ENCODE data around the gene CCDC188.

CCDC188 gene

GRCh38 chr22:20135265-20135664 lies 15.6 kb downstream of the CCDC188 start:
- DNase-seq (ENCODE audit: low read depth, low spot score), result no peak

GRCh38 chr22:20133930-20134549 lies 16.8 kb downstream of the CCDC188 start:
- DNase-seq (ENCODE audit: low read depth, low spot score), result no peak

GRCh38 chr22:20132686-20133246 lies 18.1 kb downstream of the CCDC188 start:
- DNase-seq (ENCODE audit: low read depth, low spot score), result no peak

- DNase-seq (ENCODE audit: low read depth, low spot score), result no peak
These were observed 18.8 kb downstream of the CCDC188 start for GRCh38 chr22:20131859-20132685.

- DNase-seq (ENCODE audit: low read depth, low spot score), result no peak
These were observed 19.3 kb downstream of the CCDC188 start, which contains the start of gene ZDHHC8 for GRCh38 chr22:20131597-20131858. Gene ZDHHC8, plus strand, starts transcription at chr22:20131804. Its CDS starts 144 bp downstream, at chr22:20131948.

- DNase-seq (ENCODE audit: low read depth, low spot score), result peak; percentile 56
These were observed 19.9 kb downstream of the CCDC188 start for GRCh38 chr22:20130731-20131596.

GRCh38 chr22:20130319-20130718 lies 20.5 kb downstream of the CCDC188 start:
- no peak for DNase-seq (ENCODE audit: low read depth, low spot score)

GRCh38 chr22:20129747-20130014 lies 21.2 kb downstream of the CCDC188 start:
- no peak for DNase-seq (ENCODE audit: low read depth, low spot score)

GRCh38 chr22:20128902-20129746 lies 21.7 kb downstream of the CCDC188 start:
- peak; percentile 59 for DNase-seq (ENCODE audit: low read depth, low spot score)

- no peak for DNase-seq (ENCODE audit: low read depth, low spot score)
These were observed 22.3 kb downstream of the CCDC188 start for GRCh38 chr22:20128619-20128901.

GRCh38 chr22:20127869-20128618 lies 22.8 kb downstream of the CCDC188 start:
- DNase-seq (ENCODE audit: low read depth, low spot score), result no peak

GRCh38 chr22:20127318-20127868 lies 23.5 kb downstream of the CCDC188 start:
- no peak for DNase-seq (ENCODE audit: low read depth, low spot score)

- no peak for DNase-seq (ENCODE audit: low read depth, low spot score)
These were observed 24.4 kb downstream of the CCDC188 start for GRCh38 chr22:20126284-20127029.

GRCh38 chr22:20125201-20126174 lies 25.4 kb downstream of the CCDC188 start:
- DNase-seq (ENCODE audit: low read depth, low spot score), result no peak

GRCh38 chr22:20124083-20124787 lies 26.6 kb downstream of the CCDC188 start:
- DNase-seq (ENCODE audit: low read depth, low spot score), result no peak

GRCh38 chr22:20123366-20124082 lies 27.3 kb downstream of the CCDC188 start:
- DNase-seq (ENCODE audit: low read depth, low spot score), result no peak

- no peak for DNase-seq (ENCODE audit: low read depth, low spot score)
These were observed 28.9 kb downstream of the CCDC188 start for GRCh38 chr22:20121856-20122415.

Measured in ELF-1 (cell line).